Astrocyte of the cerebellum (primary cell): ENCODE data around the gene ADAM8.

Source experiments
- DNase-seq: peaks from one replicate; pipeline ENCODE4 v3.0.0-alpha.2; 2011; ENCODE audit warnings: low read depth
- H3K4me3 ChIP-seq: 2 replicates; pipeline ENCODE4 v1.5.1; 2011; ENCODE audit warnings: mild to moderate bottlenecking, low read depth, low read length, moderate library complexity
- CTCF ChIP-seq: IDR thresholded peaks from 2 replicates; pipeline ENCODE4 v1.5.1; 2012; ENCODE audit warnings: low read length, low read depth, moderate library complexity, mild to moderate bottlenecking; ENCODE audit errors: missing control alignments
- in situ Hi-C: cut with HindIII; loops from 2 replicates; pipeline ENCODE4 v1.10.0; 2017; ENCODE audit warnings: low sequenced_read_pairs

Gene ADAM8

GRCh38 chr10:133274751-133275683 lies 1.7 kb downstream of the ADAM8 start:
- no peak for DNase-seq
- TF ChIP-seq CTCF, result no peak
- in situ Hi-C loops, result no loop called here
- no peak overlapping the region for H3K4me3 ChIP-seq

DNA sequence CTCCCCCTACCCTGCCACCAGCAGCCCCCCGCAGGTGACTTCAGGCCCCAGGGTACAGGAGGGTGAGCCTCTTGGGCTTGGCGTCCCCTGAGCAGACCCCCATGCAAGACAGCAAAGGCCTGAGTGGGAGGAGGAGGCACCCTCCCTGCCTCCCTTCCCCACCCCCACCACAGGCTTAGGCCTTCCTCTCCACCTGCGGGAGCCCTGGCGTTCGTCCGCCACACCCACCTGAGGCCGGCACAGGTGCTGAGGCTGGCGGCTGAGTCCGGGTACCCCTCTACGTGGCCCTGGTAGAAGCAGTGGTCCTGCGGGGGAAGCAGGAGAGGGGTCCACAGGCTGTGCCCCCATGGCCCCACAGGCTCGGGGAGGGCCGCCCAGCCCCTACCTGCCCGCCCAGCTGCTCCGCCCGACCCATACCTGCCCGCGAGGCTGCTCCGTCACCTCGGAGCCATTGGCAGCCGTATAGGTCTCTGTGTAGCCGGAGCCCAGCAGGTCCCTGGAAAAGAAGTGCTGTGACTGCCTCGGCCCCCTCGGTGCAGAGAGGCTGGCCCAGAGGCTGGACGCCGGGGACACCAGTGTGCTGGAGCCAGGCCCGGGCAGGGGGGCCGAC lies 3.0 kb downstream of the ADAM8 start:
- no peak for TF ChIP-seq CTCF
- no peak for DNase-seq
- in situ Hi-C loops, result no loop called here
- H3K4me3 ChIP-seq, result no peak overlapping the region

DNA sequence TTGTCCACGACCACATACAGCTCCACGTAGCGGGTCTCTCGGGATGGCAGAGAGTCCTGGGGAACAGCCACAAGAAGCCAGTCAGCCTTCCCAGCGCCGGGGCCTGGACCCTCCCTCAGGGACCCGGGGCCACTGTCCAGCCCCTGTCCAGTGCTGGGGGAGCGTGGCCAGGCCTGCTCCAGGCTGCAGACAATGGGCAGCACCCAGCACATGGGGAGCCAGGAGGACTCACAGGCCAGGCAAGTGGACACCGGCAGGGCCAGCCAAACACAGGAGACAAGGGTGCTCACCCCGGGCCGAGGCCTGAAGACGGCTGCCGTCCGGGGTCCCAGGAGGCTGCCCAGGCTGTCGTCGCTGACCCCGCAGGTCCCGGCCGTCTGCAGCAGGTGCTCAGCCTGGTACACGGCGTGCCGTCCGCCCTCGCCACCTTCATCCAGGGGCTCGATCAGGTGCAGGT lies 3.7 kb downstream of the ADAM8 start:
- no peak overlapping the region for H3K4me3 ChIP-seq
- in situ Hi-C loops, result no loop called here
- DNase-seq, result no peak
- no peak for TF ChIP-seq CTCF

DNA sequence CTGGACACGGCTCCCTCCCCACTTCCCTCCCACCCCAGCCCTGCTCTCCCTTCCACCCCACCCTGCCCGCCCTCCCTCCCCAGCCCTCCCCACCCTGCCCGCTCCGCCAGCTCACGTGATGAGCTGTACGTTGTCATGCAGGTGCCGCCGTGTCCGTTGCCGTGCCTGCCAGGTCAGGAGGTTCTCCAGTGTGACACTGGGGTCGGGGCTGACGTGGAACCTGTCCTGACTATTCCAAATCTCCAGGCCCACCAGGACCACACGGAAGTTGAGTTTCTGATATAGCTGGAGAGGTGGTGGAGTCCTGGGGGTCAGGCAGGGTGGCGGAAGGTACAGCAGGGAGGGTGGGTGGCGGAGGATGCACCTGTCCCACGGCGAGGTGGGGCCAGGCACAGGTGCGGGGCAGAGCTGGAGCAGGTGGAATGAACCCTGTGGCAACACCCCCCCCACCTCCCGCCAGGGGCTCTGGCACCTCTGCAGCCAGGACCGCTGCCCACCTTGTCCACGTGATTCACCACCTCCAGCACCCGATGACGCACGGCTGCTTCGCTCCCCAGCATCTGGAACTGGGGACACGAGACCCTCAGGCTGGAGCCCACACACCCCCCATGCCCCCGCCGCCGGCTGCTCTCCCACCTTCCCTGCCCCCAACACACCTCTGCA lies 4.2 kb downstream of the ADAM8 start:
- no peak overlapping the region for H3K4me3 ChIP-seq
- DNase-seq, result no peak
- TF ChIP-seq CTCF, result no peak
- in situ Hi-C loops, result no loop called here

DNA sequence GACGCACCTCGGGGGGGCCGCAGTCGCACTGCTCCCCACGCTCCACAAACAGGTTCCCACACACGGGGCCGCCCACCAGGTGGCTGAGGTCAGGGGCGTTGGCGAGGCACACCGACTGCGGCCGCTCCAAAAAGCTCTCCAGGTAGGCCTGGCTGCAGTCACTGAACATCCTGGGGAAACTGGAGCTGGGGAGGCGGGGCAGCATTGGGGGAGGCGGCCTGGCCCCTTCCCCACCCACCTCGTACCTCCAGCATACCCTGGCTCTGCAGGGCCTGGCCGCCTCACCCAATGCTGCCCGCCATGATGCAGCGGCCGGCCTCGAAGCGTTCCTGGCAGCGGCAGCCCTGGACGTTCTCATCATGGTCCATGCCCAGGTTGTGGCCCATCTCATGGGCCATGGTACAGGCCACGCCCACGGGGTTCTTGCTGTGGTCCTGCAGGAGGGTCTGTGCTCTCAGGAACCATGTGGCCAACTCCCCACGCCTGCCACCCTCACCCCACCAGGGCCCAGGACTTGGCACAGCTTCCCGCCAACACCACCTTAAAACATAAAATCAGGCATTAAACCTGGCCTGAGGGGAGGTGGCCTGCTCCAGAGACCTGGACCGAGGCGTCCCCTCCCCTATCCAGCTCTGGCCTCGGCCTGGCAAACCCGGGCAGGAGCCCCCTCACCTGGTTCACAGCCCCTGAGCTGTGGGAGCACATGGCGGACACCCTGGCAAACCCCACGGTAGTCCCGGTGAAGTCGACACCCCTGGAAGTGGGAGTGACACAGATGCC lies 5.0 kb downstream of the ADAM8 start:
- DNase-seq, result no peak
- no peak for TF ChIP-seq CTCF
- in situ Hi-C loops, result no loop called here
- H3K4me3 ChIP-seq, result no peak overlapping the region

- no peak for DNase-seq
- in situ Hi-C loops, result no loop called here
- TF ChIP-seq CTCF, result no peak
- H3K4me3 ChIP-seq, result no peak overlapping the region
These were observed 5.8 kb downstream of the ADAM8 start for GRCh38 chr10:133270773-133271297.
